Chondrocyte (in vitro differentiated cells): ENCODE measurements around the gene MFF. TPM values are rescaled to one million over a fixed set of nuclear protein-coding genes. Genes with fewer than 3 reads are reported as not detected.

Experiments
- DNase-seq: peaks from one replicate; pipeline ENCODE4 v3.0.0; 2021; ENCODE audit warnings: mixed read lengths, low spot score
- H3K27ac Mint-ChIP-seq: one replicate; pipeline ENCODE4 v1.8.0; 2021; ENCODE audit warnings: mild to moderate bottlenecking, moderate library complexity, mixed read lengths; ENCODE audit not compliant: unreplicated experiment
- H3K27me3 Mint-ChIP-seq: 2 replicates; pipeline ENCODE4 v1.8.0; 2021; ENCODE audit warnings: low read depth, mixed read lengths
- H3K36me3 Mint-ChIP-seq: 2 replicates; pipeline ENCODE4 v1.8.0; 2021; ENCODE audit warnings: low read depth, mixed read lengths
- H3K4me1 Mint-ChIP-seq: 2 replicates; pipeline ENCODE4 v1.8.0; 2021; ENCODE audit warnings: low read depth, mild to moderate bottlenecking, mixed read lengths
- H3K4me3 Mint-ChIP-seq: one replicate; pipeline ENCODE4 v1.8.0; 2021; ENCODE audit warnings: mild to moderate bottlenecking, moderate library complexity, mixed read lengths; ENCODE audit not compliant: unreplicated experiment
- H3K9me3 Mint-ChIP-seq: 2 replicates; pipeline ENCODE4 v1.8.0; 2021; ENCODE audit warnings: low read depth, mixed read lengths
- total RNA-seq: library from RNA; stranded (reverse); gene quantifications from 3 replicates; pipeline ENCODE4 v1.2.1, GENCODE V29; 2021
- TF ChIP-seq, protein P1 (sequence below): fragments of 200-600 bp; sonication (generic); IDR thresholded peaks from 2 replicates; pipeline ENCODE4 v1.5.0; 2021; ENCODE audit warnings: antibody characterized with exemption, mild to moderate bottlenecking, moderate library complexity

Gene MFF
- total RNA-seq, 1 donor from 2014 or later, result 66.8 TPM

DNA sequence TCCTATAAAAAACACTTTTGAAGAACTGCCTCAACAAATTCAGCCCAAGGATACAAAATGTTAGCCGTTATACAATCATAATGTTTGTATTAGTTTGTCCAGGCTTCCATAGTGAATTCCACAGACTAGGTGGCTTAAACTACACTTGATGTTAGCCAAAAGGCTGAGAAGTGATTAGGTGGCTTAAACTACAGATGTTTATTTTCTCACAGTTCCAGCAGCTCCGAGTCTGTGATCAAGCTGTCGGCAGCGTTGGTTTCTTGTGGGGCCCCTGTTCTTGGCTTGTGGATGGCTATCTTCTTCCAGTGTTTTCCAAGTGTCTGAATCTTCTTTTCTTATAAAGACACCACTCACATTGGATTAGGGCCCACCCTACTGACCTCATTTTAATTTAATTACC lies 31.5 kb upstream of the MFF start:
- Mint-ChIP-seq H3K27me3 (no peaks in the 10 kb centered on the region), H3K36me3 (no peaks in the 10 kb centered on the region), H3K4me3 (no peak overlapping the region), H3K27ac (no peak overlapping the region), H3K9me3 (no peaks in the 10 kb centered on the region), H3K4me1 (no peaks in the 10 kb centered on the region)
- DNase-seq, result no peak
- TF ChIP-seq, protein P1, sequence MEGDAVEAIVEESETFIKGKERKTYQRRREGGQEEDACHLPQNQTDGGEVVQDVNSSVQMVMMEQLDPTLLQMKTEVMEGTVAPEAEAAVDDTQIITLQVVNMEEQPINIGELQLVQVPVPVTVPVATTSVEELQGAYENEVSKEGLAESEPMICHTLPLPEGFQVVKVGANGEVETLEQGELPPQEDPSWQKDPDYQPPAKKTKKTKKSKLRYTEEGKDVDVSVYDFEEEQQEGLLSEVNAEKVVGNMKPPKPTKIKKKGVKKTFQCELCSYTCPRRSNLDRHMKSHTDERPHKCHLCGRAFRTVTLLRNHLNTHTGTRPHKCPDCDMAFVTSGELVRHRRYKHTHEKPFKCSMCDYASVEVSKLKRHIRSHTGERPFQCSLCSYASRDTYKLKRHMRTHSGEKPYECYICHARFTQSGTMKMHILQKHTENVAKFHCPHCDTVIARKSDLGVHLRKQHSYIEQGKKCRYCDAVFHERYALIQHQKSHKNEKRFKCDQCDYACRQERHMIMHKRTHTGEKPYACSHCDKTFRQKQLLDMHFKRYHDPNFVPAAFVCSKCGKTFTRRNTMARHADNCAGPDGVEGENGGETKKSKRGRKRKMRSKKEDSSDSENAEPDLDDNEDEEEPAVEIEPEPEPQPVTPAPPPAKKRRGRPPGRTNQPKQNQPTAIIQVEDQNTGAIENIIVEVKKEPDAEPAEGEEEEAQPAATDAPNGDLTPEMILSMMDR, result no peak

GRCh38 chr2:227295806-227296205 lies 29.2 kb upstream of the MFF start:
- Mint-ChIP-seq H3K36me3 (peaks cover under 1% of the 10 kb centered on the region), H3K9me3 (no peaks in the 10 kb centered on the region), H3K4me1 (no peaks in the 10 kb centered on the region), H3K4me3 (no peak overlapping the region), H3K27me3 (no peaks in the 10 kb centered on the region), H3K27ac (no peak overlapping the region)
- DNase-seq, result no peak
- TF ChIP-seq, protein P1, result no peak

GRCh38 chr2:227296671-227297405 lies 28.2 kb upstream of the MFF start:
- no peak overlapping the region for H3K27ac Mint-ChIP-seq

GRCh38 chr2:227301523-227301922 lies 23.5 kb upstream of the MFF start:
- Mint-ChIP-seq H3K27ac (no peak overlapping the region), H3K9me3 (no peaks in the 10 kb centered on the region), H3K27me3 (no peaks in the 10 kb centered on the region), H3K4me1 (no peaks in the 10 kb centered on the region), H3K36me3 (peaks cover 1% of the 10 kb centered on the region), H3K4me3 (no peak overlapping the region)
- no peak for DNase-seq
- TF ChIP-seq, protein P1, result no peak

More at GRCh38 chr2:227296671-227297405, 28.2 kb upstream of the MFF start:
- H3K9me3 Mint-ChIP-seq, result no peaks in the 10 kb centered on the region
- DNase-seq, result no peak
- TF ChIP-seq, protein P1, result no peak
- H3K4me1 Mint-ChIP-seq, result no peaks in the 10 kb centered on the region
- no peak overlapping the region for H3K4me3 Mint-ChIP-seq
- H3K36me3 Mint-ChIP-seq, result peaks cover 1% of the 10 kb centered on the region
- no peaks in the 10 kb centered on the region for H3K27me3 Mint-ChIP-seq

DNA sequence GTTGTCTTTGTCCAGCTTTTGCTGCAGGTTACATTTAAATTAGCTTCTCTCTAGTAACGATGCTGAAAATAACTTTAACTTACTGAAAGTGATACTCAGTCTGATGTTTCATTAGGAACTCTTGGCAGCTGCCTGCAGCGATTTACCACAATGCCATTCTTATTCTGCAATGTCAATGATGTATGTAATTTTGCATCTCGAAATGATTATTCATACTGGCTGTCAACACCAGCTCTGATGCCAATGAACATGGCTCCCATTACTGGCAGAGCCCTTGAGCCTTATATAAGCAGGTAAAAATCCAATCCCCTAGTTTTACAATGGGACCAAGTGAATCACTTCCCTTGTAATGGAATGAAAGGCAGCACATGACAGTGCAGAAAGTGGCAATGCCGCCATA lies 16.3 kb upstream of the MFF start:
- no peak overlapping the region for H3K27ac Mint-ChIP-seq
- H3K27me3 Mint-ChIP-seq, result no peaks in the 10 kb centered on the region
- H3K4me1 Mint-ChIP-seq, result no peaks in the 10 kb centered on the region
- TF ChIP-seq, protein P1, result no peak
- no peaks in the 10 kb centered on the region for H3K36me3 Mint-ChIP-seq
- no peak overlapping the region for H3K4me3 Mint-ChIP-seq
- no peaks in the 10 kb centered on the region for H3K9me3 Mint-ChIP-seq
- no peak for DNase-seq
